IPS DF 19.7 (cell line): ENCODE results near the gene DCLK2.

Experiments
- DNase-seq: peaks from one replicate; pipeline ENCODE4 v3.0.0-alpha.2; 2013; ENCODE audit warnings: low read depth, low spot score

DCLK2 gene

GRCh38 chr4:150259861-150260567, 181.8 kb downstream of the DCLK2 start:
- no peak for DNase-seq

- DNase-seq: no peak
Measured at GRCh38 chr4:150261571-150261970, 183.3 kb downstream of the DCLK2 start.

- DNase-seq: no peak
Measured at GRCh38 chr4:150262611-150263010, 184.4 kb downstream of the DCLK2 start.

- no peak for DNase-seq
Measured at GRCh38 chr4:150264595-150265161, 186.4 kb downstream of the DCLK2 start.

GRCh38 chr4:150265806-150266205, 187.6 kb downstream of the DCLK2 start:
- no peak for DNase-seq

- no peak for DNase-seq
Measured at GRCh38 chr4:150268444-150268843, 190.2 kb downstream of the DCLK2 start.

GRCh38 chr4:150278206-150278605, 200.0 kb downstream of the DCLK2 start:
- DNase-seq: no peak

- no peak for DNase-seq
Measured at GRCh38 chr4:150280081-150280895, 202.0 kb downstream of the DCLK2 start.

- DNase-seq: no peak
Measured at GRCh38 chr4:150280975-150281374, 202.7 kb downstream of the DCLK2 start.

GRCh38 chr4:150283689-150284088, 205.4 kb downstream of the DCLK2 start:
- DNase-seq: no peak

- no peak for DNase-seq
Measured at GRCh38 chr4:150286656-150287055, 208.4 kb downstream of the DCLK2 start.

- no peak for DNase-seq
Measured at GRCh38 chr4:150289198-150289597, 211.0 kb downstream of the DCLK2 start.

GRCh38 chr4:150289881-150290280, 211.6 kb downstream of the DCLK2 start:
- DNase-seq: no peak

GRCh38 chr4:150297861-150298474, 219.7 kb downstream of the DCLK2 start:
- DNase-seq: no peak

- DNase-seq: no peak
Measured at GRCh38 chr4:150299816-150300215, 221.6 kb downstream of the DCLK2 start.

- DNase-seq: no peak
Measured at GRCh38 chr4:150302553-150302952, 224.3 kb downstream of the DCLK2 start.

GRCh38 chr4:150305995-150306394, 227.8 kb downstream of the DCLK2 start:
- no peak for DNase-seq

GRCh38 chr4:150306719-150307118, 228.5 kb downstream of the DCLK2 start:
- DNase-seq: no peak
